ENCODE data around the gene ESPN.

ESPN gene

GRCh38 chr1:6500544-6501278, 76.1 kb downstream of the ESPN start:
- no peak for DNase-seq

GRCh38 chr1:6501279-6501813, 76.8 kb downstream of the ESPN start:
- DNase-seq = no peak

GRCh38 chr1:6502000-6502891, 77.7 kb downstream of the ESPN start:
- no peak for DNase-seq

GRCh38 chr1:6503884-6504602, 79.5 kb downstream of the ESPN start:
- no peak for DNase-seq

- DNase-seq = no peak
Measured at GRCh38 chr1:6504887-6505286, 80.3 kb downstream of the ESPN start.

- no peak for DNase-seq
Measured at GRCh38 chr1:6505367-6506209, 81.0 kb downstream of the ESPN start.

GRCh38 chr1:6506210-6507036, 81.8 kb downstream of the ESPN start:
- DNase-seq = no peak

GRCh38 chr1:6507037-6507428, 82.5 kb downstream of the ESPN start:
- no peak for DNase-seq

- DNase-seq = peak; percentile 85
Measured at GRCh38 chr1:6507461-6507911, 82.9 kb downstream of the ESPN start.

- DNase-seq = peak; percentile 77
Measured at GRCh38 chr1:6508154-6508815, 83.7 kb downstream of the ESPN start.

- DNase-seq = no peak
Measured at GRCh38 chr1:6508816-6509189, 84.2 kb downstream of the ESPN start.

GRCh38 chr1:6509220-6509918, 84.8 kb downstream of the ESPN start:
- no peak for DNase-seq

GRCh38 chr1:6509919-6510291, 85.3 kb downstream of the ESPN start:
- DNase-seq = no peak

GRCh38 chr1:6510493-6510892, 85.9 kb downstream of the ESPN start:
- DNase-seq = no peak

Measured in NCI-H1092 (cell line).